Measurements from ENCODE around the gene SPRR2G. TPM values are rescaled to one million over a fixed set of nuclear protein-coding genes. Genes with fewer than 3 reads are reported as not detected.

The SPRR2G gene
- total RNA-seq, 2 experiments from 2014 or later: not detected

Other genes starting within 250 kb of the SPRR2G start
- not detected for gene IVL, start 242.3 kb downstream of the SPRR2G start, total RNA-seq
- gene SPRR5, start 203.7 kb downstream of the SPRR2G start, total RNA-seq: not detected
- gene SPRR4, start 180.2 kb downstream of the SPRR2G start, total RNA-seq: not detected
- not detected for gene SPRR1A, start 166.8 kb downstream of the SPRR2G start, total RNA-seq
- gene SPRR3, start 149.1 kb downstream of the SPRR2G start, total RNA-seq: not detected
- not detected for gene SPRR1B, start 119.7 kb downstream of the SPRR2G start, total RNA-seq
- gene SPRR2D, start 109.8 kb downstream of the SPRR2G start, total RNA-seq: not detected
- not detected for gene SPRR2A, start 93.4 kb downstream of the SPRR2G start, total RNA-seq
- not detected for gene SPRR2B, start 79.3 kb downstream of the SPRR2G start, total RNA-seq
- not detected for gene SPRR2E, start 56.4 kb downstream of the SPRR2G start, total RNA-seq
- not detected for gene SPRR2F, start 37.4 kb downstream of the SPRR2G start, total RNA-seq
- not detected for gene LELP1, start 52.5 kb upstream of the SPRR2G start, total RNA-seq
- not detected for gene PRR9, start 66.7 kb upstream of the SPRR2G start, total RNA-seq
- gene LORICRIN, start 108.8 kb upstream of the SPRR2G start, total RNA-seq: not detected
- not detected for gene PGLYRP3, start 162.1 kb upstream of the SPRR2G start, total RNA-seq
- not detected for gene PGLYRP4, start 198.0 kb upstream of the SPRR2G start, total RNA-seq
- 1 to 10 TPM; 4.5 to 4.8 TPM for gene S100A9, start 207.0 kb upstream of the SPRR2G start, total RNA-seq
- not detected for gene S100A12, start 224.7 kb upstream of the SPRR2G start, total RNA-seq
- 1 to 10 TPM in 1 of 2 experiments, under 1 TPM in 1; 0.94 to 1.2 TPM for gene S100A8, start 240.2 kb upstream of the SPRR2G start, total RNA-seq